NCI-H187 treated with DMSO at 0.1 percent for 48 hours (cell line): ENCODE measurements around the gene KIF21A.
"Not testable (repeated sequence)": the region's sequence is repeated elsewhere in the genome, so short reads cannot be mapped to it uniquely, and the experiment has no call there.

Experiments used
- DNase-seq: peaks from one replicate; lab custom pipeline; 2025; lab: John Stamatoyannopoulos, UW

KIF21A gene

DNA sequence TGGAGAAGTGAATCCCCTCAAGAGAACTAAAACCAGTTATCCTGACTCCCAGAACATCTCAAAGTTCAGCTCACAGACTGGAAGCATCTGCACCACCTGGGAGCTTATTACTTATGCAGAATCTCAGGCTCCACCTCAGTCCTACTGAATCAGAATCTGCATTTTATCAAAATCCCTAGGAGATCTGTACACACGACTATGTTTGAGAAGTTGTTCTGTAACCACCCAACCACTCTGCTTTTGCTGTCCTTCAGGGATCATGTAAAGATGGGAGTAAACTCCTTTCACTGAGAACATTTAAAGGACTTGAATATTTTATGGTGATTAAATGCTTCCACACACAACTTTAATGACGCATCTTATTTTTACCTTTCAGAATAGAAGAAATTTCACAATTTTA, 98.0 kb downstream of the KIF21A start:
- no peak for DNase-seq

DNA sequence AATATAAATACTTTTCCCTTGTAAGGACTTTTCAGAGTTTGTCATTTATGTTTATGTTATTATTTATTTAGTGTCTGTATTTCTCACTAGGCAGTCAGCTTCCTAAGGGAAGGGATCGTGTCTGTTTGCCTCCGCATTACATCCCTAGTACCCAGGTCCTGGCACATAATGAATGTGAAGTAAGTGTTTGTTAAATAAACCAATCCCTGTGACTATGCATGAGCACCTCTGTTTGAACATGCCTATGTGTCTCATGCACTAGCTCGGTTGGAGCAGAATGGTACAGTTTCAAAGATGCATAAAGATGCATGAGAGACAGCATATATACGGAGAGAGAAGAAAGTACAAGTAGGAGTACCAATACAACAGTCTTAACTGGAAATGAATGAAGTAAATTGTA, 99.3 kb downstream of the KIF21A start:
- DNase-seq, result no peak

DNA sequence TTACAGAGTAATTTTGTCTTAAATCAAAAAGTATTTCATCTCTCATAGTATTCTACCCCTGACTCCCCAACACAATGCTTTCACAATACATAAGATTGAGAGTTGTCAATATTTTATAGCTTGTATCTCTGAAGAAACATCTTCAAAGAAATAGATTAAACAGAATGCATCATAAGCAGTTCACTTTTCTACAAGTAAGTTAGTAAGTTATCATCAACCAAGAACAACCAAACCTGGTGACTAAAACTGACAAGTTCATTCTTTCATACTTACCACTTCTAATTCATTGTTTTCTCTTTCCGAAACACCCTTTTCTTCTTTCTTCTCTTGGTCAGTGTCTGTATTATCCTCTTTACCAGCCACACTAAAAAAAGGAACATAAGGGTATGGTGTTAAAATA, 101.2 kb downstream of the KIF21A start:
- no peak for DNase-seq

DNA sequence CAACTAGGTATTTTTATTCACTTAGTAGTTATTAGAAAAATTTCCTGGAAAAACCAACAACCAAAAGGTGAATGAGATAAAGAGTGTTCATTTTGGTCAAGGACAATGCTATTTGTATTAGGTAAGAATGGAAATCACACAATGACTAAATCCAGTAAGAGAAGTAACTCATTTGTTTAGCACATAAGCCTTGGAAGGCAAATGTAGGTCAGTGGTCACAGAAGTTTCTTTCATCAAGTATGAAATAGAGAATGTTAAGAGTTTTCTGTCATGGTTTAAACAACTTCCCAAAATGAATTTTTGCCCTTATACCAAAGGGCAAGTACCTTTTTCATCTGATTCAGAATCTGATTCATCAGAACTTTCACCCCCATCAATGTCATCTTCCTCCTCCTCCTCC, 101.7 kb downstream of the KIF21A start:
- DNase-seq, result no peak

DNA sequence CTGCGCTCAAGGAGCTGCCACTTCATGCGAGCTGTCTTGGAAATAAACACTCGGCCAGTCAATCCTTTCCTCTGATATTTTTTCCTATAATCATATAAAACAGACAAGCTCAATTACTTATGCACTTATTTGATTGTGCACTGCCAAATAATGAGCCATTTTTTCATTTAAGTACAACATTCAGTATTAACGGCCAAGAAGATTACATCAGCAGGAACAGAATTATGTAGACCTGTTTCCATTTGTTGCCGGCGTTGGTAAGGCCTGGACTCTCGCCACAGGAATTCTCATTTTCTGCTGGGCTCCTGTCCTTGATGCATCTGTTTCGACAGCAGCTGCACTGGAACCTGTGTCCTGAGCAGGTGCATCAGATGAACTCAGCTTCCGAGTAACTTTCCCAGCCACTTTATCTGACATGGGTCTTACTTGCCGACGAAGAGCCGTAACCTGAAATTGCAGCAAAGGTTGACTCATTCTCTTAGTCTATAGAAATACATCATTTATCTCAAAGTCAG, 110.2 kb downstream of the KIF21A start:
- DNase-seq, result no peak

DNA sequence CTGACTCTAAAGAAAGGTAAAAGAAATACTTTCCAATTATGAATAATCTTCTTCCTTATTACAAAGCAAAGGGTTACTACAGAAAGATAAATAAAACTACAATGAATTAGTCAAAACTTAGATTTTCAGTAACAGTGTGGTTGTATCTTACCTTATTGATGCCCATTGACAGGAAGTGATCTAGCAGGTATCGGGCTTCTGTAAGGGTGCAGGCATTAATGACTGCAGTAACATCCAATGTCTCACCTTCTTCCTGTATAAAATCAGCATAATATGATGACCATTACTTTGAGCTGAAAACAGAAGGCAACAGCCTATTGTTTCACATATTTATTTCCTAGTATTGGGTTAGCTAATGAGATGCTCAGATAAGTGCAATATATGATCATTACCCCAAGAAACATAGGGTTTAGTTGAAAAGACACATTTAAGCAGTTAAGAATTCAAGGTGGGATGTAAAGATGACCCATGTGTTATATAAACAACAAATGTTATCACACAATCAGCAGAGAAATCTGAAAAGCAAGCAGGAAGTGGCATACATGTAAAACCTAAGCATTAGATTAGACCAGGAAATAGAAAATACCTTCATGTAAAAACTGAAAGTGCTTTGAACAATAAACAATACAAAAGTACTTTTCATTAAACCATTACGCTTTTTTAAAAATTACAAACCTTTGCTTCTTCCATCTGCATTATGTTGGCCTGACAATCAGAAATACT, 111.2 kb downstream of the KIF21A start:
- no peak for DNase-seq

DNA sequence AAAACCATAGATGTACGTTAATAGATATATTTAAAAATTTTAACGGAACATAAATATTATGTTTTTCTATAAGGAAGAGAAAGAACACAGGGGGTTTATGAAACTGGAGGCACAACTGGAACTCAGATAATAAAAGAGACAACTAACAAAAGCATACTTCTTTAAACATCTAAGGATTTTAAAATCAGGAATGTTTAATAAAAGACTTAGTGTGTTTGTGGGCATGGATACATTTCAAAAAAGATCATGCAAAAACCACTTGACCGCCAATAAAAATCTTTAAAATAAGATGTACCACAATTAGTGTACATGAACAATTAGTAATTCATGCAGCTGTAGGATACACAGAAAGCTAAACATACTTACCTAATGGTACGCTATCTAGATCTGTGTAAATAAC, 113.0 kb downstream of the KIF21A start:
- DNase-seq, result no peak

DNA sequence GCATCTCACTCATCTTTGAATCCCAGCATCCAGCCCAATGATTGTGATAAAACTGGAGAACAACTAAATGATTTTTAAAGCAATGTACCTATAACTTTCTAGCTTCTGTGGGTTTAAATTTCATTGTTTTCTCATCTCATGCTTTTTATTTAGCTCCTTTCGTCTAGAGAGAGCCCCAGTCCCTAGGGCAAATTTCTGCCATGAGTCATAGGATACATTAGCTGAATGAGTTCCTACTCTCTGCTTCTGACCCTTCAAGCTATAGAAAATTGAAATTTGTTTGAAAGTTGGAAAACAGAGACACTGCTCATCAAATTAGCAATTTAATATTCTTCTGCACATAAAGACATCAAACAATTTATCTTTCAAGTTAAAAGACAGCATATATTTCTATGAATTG, 113.9 kb downstream of the KIF21A start:
- DNase-seq, result no peak

DNA sequence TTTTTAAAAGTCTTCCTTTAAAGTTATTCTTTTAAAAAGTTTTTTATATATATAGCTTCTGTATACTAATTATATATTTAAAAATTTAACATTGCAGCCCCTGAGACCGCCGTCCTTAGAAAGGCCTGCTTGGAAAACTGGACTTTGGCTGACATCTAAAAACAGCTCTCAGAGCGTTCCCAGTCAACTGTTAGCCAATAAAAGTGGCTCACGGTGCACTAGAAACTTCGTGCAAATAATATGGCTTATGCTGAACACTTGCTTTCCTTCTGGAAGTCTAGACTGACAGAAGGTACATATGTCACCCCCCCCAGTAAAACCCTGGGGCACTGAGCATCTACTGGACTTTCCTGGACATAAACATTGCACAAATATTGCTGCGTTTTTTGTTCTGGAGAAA, 115.0 kb downstream of the KIF21A start:
- DNase-seq, result no peak

DNA sequence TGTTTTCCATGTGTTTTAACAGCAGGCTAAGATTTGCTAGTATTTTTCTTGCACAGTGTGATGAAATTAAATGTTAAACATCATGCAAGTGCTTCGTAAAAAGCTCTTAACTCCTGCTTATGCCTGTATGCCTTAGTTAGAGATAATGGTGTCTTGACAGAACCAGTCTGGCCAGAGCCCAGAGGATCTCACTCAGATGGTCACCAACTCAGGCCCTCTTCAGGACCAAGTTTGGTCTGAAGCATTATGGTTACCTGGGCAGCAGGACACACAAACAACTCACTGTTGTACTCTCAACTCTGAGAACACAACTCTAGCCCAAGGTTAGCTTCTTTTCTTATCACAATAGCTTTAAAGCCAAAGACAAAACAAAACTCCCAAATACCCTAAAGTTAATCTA, 115.4 kb downstream of the KIF21A start:
- no peak for DNase-seq

DNA sequence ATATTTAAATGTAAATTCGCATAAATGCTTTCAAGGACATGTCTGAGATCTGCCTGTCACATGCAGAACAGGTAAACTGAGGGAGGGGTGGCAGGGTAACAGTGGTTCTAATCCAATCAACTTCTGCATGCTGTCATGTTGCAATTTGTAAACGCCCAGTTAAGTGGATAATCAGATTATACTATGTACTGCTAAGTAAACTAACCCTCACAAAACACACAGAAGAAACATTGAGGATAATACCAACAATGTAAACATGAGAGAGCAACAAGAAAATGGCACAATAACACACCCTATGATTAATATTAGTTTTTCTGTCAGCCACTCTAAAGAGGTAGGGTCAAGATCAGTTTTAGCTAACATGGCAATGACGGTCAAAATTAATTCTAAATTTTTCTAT, 123.7 kb downstream of the KIF21A start:
- no peak for DNase-seq

DNA sequence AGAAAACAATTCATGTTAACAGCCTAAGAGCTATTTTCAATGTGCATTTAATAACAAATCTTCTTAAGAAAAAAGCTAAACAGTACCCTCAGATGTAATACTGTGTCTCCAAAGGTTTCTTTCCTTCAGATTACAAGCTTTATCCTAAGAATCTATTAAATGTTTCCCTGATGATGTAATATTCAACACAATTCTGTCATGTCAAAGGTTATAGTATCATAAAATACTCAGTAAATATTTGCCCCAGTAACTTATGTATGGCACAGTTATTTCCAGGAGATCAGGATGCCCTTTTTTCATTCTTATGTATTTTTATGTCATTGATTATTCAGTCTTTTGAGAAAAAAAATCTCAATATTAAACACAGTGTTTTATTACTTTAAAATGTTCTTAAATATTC, 128.4 kb downstream of the KIF21A start:
- no peak for DNase-seq

DNA sequence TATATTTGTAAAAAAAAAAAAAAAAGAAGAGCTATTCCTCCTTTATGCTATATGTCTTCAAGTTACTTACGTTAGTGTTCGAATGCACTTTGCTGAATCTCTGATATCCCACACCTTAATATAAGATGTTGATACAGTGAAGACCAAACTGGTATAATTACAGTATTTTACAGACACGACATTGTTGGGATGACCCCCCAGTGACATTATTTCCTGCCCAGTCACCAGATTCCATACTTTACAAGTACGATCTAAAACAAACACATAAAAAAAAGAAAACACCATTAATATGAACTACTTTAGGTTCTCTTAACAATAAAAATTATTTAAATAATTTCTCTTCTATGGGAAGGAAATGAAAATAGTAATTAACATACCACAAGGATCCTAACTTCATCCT, 133.4 kb downstream of the KIF21A start:
- DNase-seq, result no peak

DNA sequence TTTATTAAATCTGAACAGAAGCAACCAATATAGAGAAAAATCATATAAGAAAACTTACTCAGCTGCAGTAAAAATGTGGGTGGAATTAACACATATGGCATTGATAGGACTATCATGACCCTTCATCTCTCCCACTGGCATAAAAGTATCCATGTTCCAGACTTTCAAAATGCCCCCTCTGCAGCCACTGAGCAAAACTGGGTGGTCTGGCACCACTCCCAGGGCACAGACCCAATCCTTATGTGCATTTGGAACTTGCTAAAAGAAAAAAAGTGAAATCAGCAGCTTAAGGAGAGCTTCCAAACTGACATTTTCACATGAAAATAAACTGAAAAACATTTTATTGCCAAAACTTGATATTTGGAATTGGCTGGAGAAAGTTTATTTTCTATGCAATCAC, 141.5 kb downstream of the KIF21A start:
- DNase-seq, result no peak

DNA sequence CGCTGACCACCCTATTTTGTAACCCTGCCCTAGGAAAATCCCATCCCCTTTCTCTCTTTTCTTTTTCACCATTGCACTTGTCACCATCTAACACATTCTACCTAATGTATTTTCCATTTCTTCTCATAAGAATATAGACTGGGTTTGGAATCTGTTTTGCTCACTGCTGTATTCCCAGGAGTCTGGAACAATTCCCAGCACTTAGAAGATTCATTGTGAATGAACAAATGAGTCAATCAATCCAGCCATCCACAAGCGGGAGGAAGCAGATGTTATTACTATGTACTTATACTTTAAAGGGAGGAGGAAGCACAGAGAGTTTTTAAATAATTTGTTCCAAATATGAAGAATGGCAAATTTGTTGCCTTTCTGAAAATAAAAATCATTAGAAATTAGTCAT, 142.1 kb downstream of the KIF21A start:
- DNase-seq, result no peak

DNA sequence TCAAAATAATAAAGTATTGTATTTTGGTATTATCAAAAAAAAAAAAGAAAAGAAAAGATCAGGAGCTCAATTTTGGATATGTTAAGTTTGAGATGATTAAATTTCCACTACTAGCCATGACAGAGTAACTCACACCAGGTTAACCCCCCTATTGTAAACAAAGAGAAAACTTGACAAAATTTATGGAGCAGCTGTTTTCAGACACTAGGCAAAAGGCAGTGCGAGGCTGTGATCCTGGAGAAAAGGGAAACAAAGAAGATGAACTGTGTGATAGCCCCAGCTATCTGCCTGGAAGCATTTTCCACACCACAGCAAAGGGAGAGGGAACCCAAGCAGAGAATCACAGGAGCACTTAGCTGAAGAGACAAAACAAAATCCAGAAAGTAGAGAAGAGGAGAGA, 145.0 kb downstream of the KIF21A start:
- no peak for DNase-seq

DNA sequence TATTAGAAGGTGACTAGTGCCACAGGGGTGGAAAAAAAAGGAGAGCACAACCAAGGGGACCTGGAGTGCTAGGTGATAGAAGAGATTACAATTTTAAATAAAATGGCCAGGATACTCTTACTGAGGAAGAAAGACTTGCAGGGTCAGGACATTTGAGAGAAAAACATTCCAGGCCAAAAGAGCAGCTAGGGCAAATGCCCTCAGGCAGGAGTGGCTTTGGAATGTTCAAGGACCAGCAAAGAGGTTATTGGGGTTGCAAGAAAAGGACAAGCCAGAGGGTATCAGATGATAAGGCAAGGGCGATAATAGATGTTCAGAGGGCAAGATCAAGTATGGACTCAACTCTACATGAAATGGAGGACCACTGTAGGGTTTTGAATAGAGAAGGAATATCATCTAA, 146.4 kb downstream of the KIF21A start:
- no peak for DNase-seq

DNA sequence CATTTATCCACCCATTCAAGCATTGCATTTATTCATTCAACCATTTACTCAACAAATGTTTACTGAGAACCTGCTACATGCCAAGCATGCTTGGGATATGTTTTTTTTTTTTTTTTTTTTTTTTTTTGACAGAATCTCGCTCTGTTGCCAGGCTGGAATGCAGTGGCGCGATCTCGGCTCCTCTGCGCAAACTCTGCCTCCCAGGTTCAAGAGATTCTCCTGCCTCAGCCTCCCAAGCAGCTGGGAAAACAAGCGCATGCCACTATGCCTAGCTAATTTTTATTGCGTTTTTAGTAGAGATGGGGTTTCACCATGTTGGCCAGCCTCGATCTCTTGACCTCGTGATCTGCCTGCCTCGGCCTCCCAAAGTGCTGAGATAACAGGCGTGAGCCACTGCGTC, 147.3 kb downstream of the KIF21A start:
- DNase-seq, result not testable (repeated sequence)

DNA sequence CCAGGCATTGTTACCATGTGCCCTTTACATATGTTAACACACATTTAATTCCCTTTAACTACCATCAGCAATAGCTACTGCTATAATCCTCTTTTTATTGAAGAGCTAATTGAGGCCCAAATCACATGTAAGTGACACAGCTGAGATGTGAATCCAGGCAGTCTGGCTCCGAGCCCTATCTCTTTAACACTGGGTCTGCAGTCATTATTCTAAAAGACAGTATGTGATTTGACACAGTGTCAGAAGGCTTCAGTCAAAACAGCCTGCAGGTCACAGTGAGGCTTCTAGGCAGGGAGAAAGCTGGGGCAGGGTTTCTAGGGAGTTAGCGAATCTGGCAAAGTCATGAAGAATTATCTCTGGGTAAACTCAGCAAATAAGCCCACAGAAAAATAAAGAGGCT, 148.2 kb downstream of the KIF21A start:
- no peak for DNase-seq

DNA sequence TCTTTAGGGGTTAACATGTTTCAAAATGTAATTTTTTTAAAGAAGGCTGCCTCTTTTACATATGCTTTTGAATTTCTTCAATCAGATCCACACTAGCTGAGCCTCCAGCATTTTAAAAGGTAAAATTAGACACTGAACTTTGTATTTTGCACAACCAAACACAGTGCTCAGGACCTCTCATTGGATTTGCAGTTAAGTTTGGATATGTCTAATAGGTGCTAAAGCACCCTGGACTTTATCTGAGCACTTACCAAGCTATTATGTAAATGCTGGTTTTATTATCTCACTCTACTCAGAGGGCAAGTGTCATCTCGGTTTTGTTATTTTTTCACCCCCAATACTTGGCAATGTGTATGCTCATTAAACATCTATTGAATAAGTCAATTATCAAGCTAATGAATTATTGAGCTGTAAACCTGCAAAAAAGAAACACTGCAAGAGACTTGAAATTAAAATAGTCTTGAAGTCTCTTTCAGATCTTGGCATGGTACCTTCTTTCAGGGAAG, 150.7 kb downstream of the KIF21A start:
- no peak for DNase-seq

DNA sequence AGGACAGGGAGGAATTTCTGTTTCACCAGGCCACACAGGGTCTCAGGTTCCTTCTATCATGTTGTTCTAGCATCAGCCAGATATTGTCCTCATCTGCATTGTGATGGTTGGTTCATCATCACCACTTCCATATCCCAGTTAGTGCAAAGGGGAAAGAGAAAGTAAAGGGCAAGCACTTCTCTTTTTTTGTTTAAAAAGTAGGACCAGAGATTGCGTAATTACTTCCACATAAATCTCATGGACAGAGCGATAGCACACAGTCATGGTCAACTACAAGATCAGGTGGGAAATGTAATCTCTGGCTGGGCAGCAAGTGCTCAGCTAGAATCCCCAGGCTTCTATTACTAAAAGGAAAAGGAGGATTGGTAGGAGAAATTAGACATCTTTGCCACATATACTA, 155.1 kb downstream of the KIF21A start:
- DNase-seq, result no peak

DNA sequence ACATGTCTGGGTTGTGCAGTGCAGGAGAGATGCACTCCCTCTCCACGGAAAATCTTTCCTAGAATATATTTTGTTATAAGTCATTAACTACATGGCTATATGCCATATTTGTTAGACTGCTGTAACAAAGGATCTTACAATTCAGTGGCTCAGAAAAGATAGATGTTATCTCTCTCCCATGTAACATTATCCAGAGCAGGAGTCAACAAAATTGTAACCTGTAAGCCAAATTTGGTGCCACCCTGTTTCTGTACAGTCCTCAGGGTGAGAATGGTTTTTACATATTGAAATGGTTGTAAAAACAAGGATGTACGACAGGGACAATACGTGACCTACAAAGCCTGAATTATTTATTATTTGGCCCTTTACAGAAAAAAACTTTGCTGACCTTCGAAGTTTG, 155.5 kb downstream of the KIF21A start:
- no peak for DNase-seq

DNA sequence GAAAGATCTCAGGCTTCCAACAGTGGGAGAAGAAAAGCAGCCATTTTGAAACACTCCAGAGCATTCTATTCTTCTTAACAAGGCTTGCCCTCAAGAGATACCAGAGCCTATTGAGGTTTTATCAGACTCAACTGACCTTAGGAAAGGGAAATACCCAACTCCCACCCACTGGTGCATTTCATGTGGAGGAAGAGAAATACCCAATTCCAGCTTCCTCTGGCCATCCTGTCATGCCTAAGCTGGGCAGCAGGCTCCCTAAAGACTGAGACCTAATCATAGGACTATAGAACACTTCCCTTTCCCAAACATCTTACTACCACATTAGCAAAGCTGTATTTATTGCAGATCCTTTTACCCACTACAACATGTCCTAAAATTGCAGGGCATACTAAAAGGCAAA, 164.5 kb downstream of the KIF21A start:
- no peak for DNase-seq

DNA sequence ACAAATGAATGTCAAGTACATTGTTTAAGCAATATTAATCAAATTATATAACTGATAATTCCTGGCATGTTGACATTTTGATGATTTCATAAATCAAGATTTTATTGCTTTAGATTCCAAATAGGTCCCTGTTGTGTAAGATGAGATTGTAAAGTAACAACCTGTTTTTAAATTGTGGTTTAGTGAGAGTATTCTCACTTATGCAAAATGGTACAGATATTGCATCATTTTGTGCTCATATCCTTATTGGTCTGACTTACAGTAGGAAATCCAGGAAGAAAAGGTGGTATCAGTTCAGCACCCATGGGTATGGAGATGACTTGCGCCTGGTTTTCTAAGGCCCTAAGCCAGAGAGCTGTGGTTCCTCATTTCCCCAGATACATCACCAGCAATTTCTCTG, 165.5 kb downstream of the KIF21A start:
- DNase-seq, result no peak
